Measurements from ENCODE around the gene SRP54. TPM values are rescaled to one million over a fixed set of nuclear protein-coding genes. Genes with fewer than 3 reads are reported as not detected.

The SRP54 gene
- total and polyA plus RNA-seq, 2 donors (not counting 1 experiment from before 2014, with no cell fraction given) = 71.5 to 93.9 TPM

GRCh38 chr14:34994668-34995067 is 11.9 kb downstream of the SRP54 start:
- H3K4me2 ChIP-seq (ENCODE audit: extremely low read depth, insufficient read depth, low read length) = no peak overlapping the region
- no peak overlapping the region for H2AFZ ChIP-seq (ENCODE audit: low read length)
- H3K9ac ChIP-seq (ENCODE audit: insufficient read depth, low read length) = no peak overlapping the region
- TF ChIP-seq EZH2 (IDR thresholded peaks at IDR 0.05; ENCODE audit: low read length, missing control alignments) = no peak
- no peak for TF ChIP-seq CTCF (conservative IDR thresholded peaks at IDR 0.05 in 1 of 2, IDR thresholded peaks at IDR 0.05 in 1 of 2; ENCODE audit: low read depth in 1 of 2, low read length in 2 of 2)
- DNase-seq (ENCODE audit: low read depth in 2 of 2) = no peak
- H3K9me3 ChIP-seq (ENCODE audit: control insufficient read depth, insufficient read depth, low read depth, low read length) = no peaks in the 10 kb centered on the region
- H4K20me1 ChIP-seq (ENCODE audit: control insufficient read depth, extremely low read depth, insufficient read depth, low read length) = no peaks in the 10 kb centered on the region
- no peak overlapping the region for H3K27ac ChIP-seq (ENCODE audit: insufficient read depth, low read length)
- H3K4me1 ChIP-seq (ENCODE audit: control insufficient read depth, extremely low read depth, insufficient read depth, low read length) = no peaks in the 10 kb centered on the region
- no peaks in the 10 kb centered on the region for H3K27me3 ChIP-seq (ENCODE audit: control insufficient read depth, insufficient read depth, low read length)
- H3K36me3 ChIP-seq (ENCODE audit: control insufficient read depth, insufficient read depth, low read length) = no peaks in the 10 kb centered on the region
- peaks cover 38% of the 10 kb centered on the region for H3K79me2 ChIP-seq (ENCODE audit: control insufficient read depth, insufficient read depth, low read length)
- H3K4me3 ChIP-seq (replicated peaks in 1 of 4; ENCODE audit: control extremely low read depth in 1 of 4, insufficient read depth in 1 of 4, low read depth in 3 of 4, low read length in 4 of 4) = no peak overlapping the region

- H3K9ac ChIP-seq (ENCODE audit: insufficient read depth, low read length) = no peak overlapping the region
- no peaks in the 10 kb centered on the region for H4K20me1 ChIP-seq (ENCODE audit: control insufficient read depth, extremely low read depth, insufficient read depth, low read length)
- H2AFZ ChIP-seq (ENCODE audit: low read length) = no peak overlapping the region
- no peaks in the 10 kb centered on the region for H3K27me3 ChIP-seq (ENCODE audit: control insufficient read depth, insufficient read depth, low read length)
- no peaks in the 10 kb centered on the region for H3K9me3 ChIP-seq (ENCODE audit: control insufficient read depth, insufficient read depth, low read depth, low read length)
- DNase-seq (ENCODE audit: low read depth in 2 of 2) = peak; percentile 3 to 22
- H3K4me3 ChIP-seq (replicated peaks in 1 of 4; ENCODE audit: control extremely low read depth in 1 of 4, insufficient read depth in 1 of 4, low read depth in 3 of 4, low read length in 4 of 4) = no peak overlapping the region
- H3K27ac ChIP-seq (ENCODE audit: insufficient read depth, low read length) = no peak overlapping the region
- no peaks in the 10 kb centered on the region for H3K36me3 ChIP-seq (ENCODE audit: control insufficient read depth, insufficient read depth, low read length)
- H3K4me2 ChIP-seq (ENCODE audit: extremely low read depth, insufficient read depth, low read length) = no peak overlapping the region
- H3K79me2 ChIP-seq (ENCODE audit: control insufficient read depth, insufficient read depth, low read length) = peaks cover 14% of the 10 kb centered on the region
- TF ChIP-seq CTCF (conservative IDR thresholded peaks at IDR 0.05 in 1 of 2, IDR thresholded peaks at IDR 0.05 in 1 of 2; ENCODE audit: low read depth in 1 of 2, low read length in 2 of 2) (no peak), EZH2 (IDR thresholded peaks at IDR 0.05; ENCODE audit: low read length, missing control alignments) (no peak)
- H3K4me1 ChIP-seq (ENCODE audit: control insufficient read depth, extremely low read depth, insufficient read depth, low read length) = no peaks in the 10 kb centered on the region
Measured at GRCh38 chr14:34997762-34998161, 15.0 kb downstream of the SRP54 start.

- Histone ChIP-seq H3K27ac (ENCODE audit: insufficient read depth, low read length) (no peak overlapping the region), H3K4me2 (ENCODE audit: extremely low read depth, insufficient read depth, low read length) (no peak overlapping the region), H3K27me3 (ENCODE audit: control insufficient read depth, insufficient read depth, low read length) (no peaks in the 10 kb centered on the region), H2AFZ (ENCODE audit: low read length) (no peak overlapping the region), H3K9ac (ENCODE audit: insufficient read depth, low read length) (no peak overlapping the region), H3K79me2 (ENCODE audit: control insufficient read depth, insufficient read depth, low read length) (peaks cover 5% of the 10 kb centered on the region), H3K9me3 (ENCODE audit: control insufficient read depth, insufficient read depth, low read depth, low read length) (no peaks in the 10 kb centered on the region), H4K20me1 (ENCODE audit: control insufficient read depth, extremely low read depth, insufficient read depth, low read length) (no peaks in the 10 kb centered on the region), H3K4me3 (replicated peaks in 1 of 4; ENCODE audit: control extremely low read depth in 1 of 4, insufficient read depth in 1 of 4, low read depth in 3 of 4, low read length in 4 of 4) (no peak overlapping the region), H3K36me3 (ENCODE audit: control insufficient read depth, insufficient read depth, low read length) (no peaks in the 10 kb centered on the region), H3K4me1 (ENCODE audit: control insufficient read depth, extremely low read depth, insufficient read depth, low read length) (no peaks in the 10 kb centered on the region)
- DNase-seq (ENCODE audit: low read depth in 2 of 2) = no peak
- TF ChIP-seq EZH2 (IDR thresholded peaks at IDR 0.05; ENCODE audit: low read length, missing control alignments) (no peak), CTCF (conservative IDR thresholded peaks at IDR 0.05 in 1 of 2, IDR thresholded peaks at IDR 0.05 in 1 of 2; ENCODE audit: low read depth in 1 of 2, low read length in 2 of 2) (no peak)
Measured at GRCh38 chr14:34999500-34999899, 16.7 kb downstream of the SRP54 start.

All from fibroblast of lung (primary cell).